ENCODE measurements around the gene KRTAP1-1. TPM values are rescaled to one million over a fixed set of nuclear protein-coding genes. Genes with fewer than 3 reads are reported as not detected.
"Not testable (repeated sequence)": the region's sequence is repeated elsewhere in the genome, so short reads cannot be mapped to it uniquely, and the experiment has no call there.

KRTAP1-1 gene
- total and polyA plus RNA-seq, 2 of the 8 experiments (the other 6 are each of a cell fraction or from before 2014, with no cell fraction given) = not detected

GRCh38 chr17:41060052-41060604 is 18.9 kb upstream of the KRTAP1-1 start, which contains the start of gene KRTAP2-3 (continued):
- TF ChIP-seq CTCF (IDR thresholded peaks at IDR 0.05; ENCODE audit: control extremely low read depth in 1 of 3, insufficient read depth in 1 of 3, low read depth in 1 of 3, low read length in 3 of 3) (no peak), JUND (IDR thresholded peaks at IDR 0.05; ENCODE audit: low read length) (no peak), HDAC6 (IDR thresholded peaks at IDR 0.05; ENCODE audit: low read depth, low read length) (no peak), GABPA (IDR thresholded peaks at IDR 0.05; ENCODE audit: borderline replicate concordance, insufficient read depth, low read length) (no peak), PHF8 (conservative IDR thresholded peaks at IDR 0.05; ENCODE audit: low read depth, low read length) (no peak), ATF3 (IDR thresholded peaks at IDR 0.05; ENCODE audit: insufficient read depth, low read depth, low read length) (no peak), BCL11A (IDR thresholded peaks at IDR 0.05; ENCODE audit: low read depth in 2 of 2, low read length in 2 of 2) (no peak)

- H3K27ac ChIP-seq (ENCODE audit: low read depth, low read length); H4K91ac ChIP-seq (replicated peaks; ENCODE audit: insufficient read length, low read length); H3K4me1 ChIP-seq (replicated peaks in 1 of 4; ENCODE audit: control insufficient read depth in 3 of 4, insufficient read depth in 4 of 4, low read length in 3 of 4); FAIRE-seq; H3K36me3 ChIP-seq (ENCODE audit: control insufficient read depth in 2 of 4, insufficient read depth in 4 of 4, low read length in 3 of 4); H2AFZ ChIP-seq (ENCODE audit: low read length); H3K23ac ChIP-seq (ENCODE audit: insufficient read length); H3K56ac ChIP-seq (replicated peaks; ENCODE audit: insufficient read length, low read depth, low read length); H3K4me2 ChIP-seq (ENCODE audit: insufficient read depth in 1 of 2, low read depth in 2 of 2, low read length in 2 of 2); H3K79me1 ChIP-seq (ENCODE audit: low read depth, low read length); H3K27me3 ChIP-seq (replicated peaks in 1 of 4; ENCODE audit: control insufficient read depth in 3 of 4, extremely low read depth in 1 of 4, insufficient read depth in 3 of 4, low read length in 3 of 4); H2BK120ac ChIP-seq (replicated peaks; ENCODE audit: low read depth, low read length); H4K8ac ChIP-seq (ENCODE audit: extremely low read depth, insufficient read depth, low read length); H3K4me3 ChIP-seq (ENCODE audit: extremely low read depth in 1 of 4, insufficient read depth in 2 of 4, low read depth in 3 of 4, low read length in 4 of 4); H4K20me1 ChIP-seq (replicated peaks in 1 of 2; ENCODE audit: control insufficient read depth in 1 of 2, insufficient read depth in 2 of 2, low read length in 2 of 2); H3K79me2 ChIP-seq (ENCODE audit: control insufficient read depth in 1 of 2, insufficient read depth in 2 of 2, low read length in 2 of 2); H2BK15ac ChIP-seq (ENCODE audit: low read length); H3K23me2 ChIP-seq (ENCODE audit: low read depth, low read length); H2BK5ac ChIP-seq (ENCODE audit: low read depth, low read length); H2BK12ac ChIP-seq (ENCODE audit: low read depth, low read length); H3K9ac ChIP-seq (replicated peaks in 1 of 4; ENCODE audit: extremely low read depth in 1 of 4, low read depth in 3 of 4, low read length in 3 of 4); H3K18ac ChIP-seq (ENCODE audit: extremely low read depth, low read length); H2BK20ac ChIP-seq (ENCODE audit: low read length); H2AK5ac ChIP-seq (ENCODE audit: low read depth, low read length); H3K4ac ChIP-seq (replicated peaks; ENCODE audit: insufficient read length, low read depth, low read length); DNase-seq (ENCODE audit: low read depth in 1 of 2, low spot score in 2 of 2); POLR2A ChIA-PET (ENCODE audit: partially characterized antibody); H3K14ac ChIP-seq (ENCODE audit: insufficient read length); H3K9me3 ChIP-seq (ENCODE audit: insufficient read depth in 2 of 2, low read depth in 1 of 2, low read length in 1 of 2); H4K5ac ChIP-seq (ENCODE audit: insufficient read length, low read depth, low read length): not testable (repeated sequence)
- 85% methylated on average over 11 of the region's 31 CpGs; no CpG with 5 or more reads in 1 of the 2 experiments for WGBS, 2 experiments (ENCODE audit: extremely low coverage in 1 of 2, insufficient coverage in 1 of 2, insufficient read length in 1 of 2, insufficient replicate concordance in 2 of 2, low coverage in 1 of 2, low lambda C conversion rate in 2 of 2, missing lambda C conversion rate in 1 of 2)
- CTCF ChIA-PET (ENCODE audit: partially characterized antibody) = interaction anchor here (1.0 kb wide), 1 partner anchor 11 kb away, joined by 3 read pairs; no protein-coding TSS in a partner anchor
These were observed 18.2 kb upstream of the KRTAP1-1 start for GRCh38 chr17:41059276-41060051.

Data from H1 (cell line).